A549 (cell line): ENCODE data around the gene ACVR2B.

ENCODE experiments used
- CHD4 ChIP-seq: fragments of 200-600 bp; sonication (generic); IDR thresholded peaks from 2 replicates; pipeline ENCODE4 v1.6.1; 2016; ENCODE audit warnings: antibody characterized with exemption, mild to moderate bottlenecking, borderline replicate concordance
- CTCF ChIP-seq: fragments of >200 bp; sonication (Bioruptor Twin); formaldehyde crosslinking; IDR thresholded peaks from 3 replicates; pipeline ENCODE4 v1.5.1; 2016
- EP300 ChIP-seq, 2 experiments: fragments of >200 bp; sonication (Bioruptor Twin); formaldehyde crosslinking; IDR thresholded peaks; 2 replicates in 1 of 2; 3 replicates in 1 of 2; pipeline ENCODE4 v1.6.1; 2016 to 2017
- NFE2L2 ChIP-seq: fragments of 150-350 bp; conservative IDR thresholded peaks from 2 replicates; pipeline ENCODE4 v1.6.1; 2014; ENCODE audit warnings: low read length
- RFX5 ChIP-seq: fragments of 450-650 bp; IDR thresholded peaks from 2 replicates; pipeline ENCODE4 v1.7.1; 2014; ENCODE audit warnings: antibody characterized with exemption, mild to moderate bottlenecking, moderate library complexity
- USF2 ChIP-seq: fragments of 450-650 bp; IDR thresholded peaks from 2 replicates; pipeline ENCODE4 v1.6.1; 2014; ENCODE audit warnings: antibody characterized with exemption
- ZNF302 ChIP-seq: fragments of 250-450 bp; sonication (Bioruptor Pico); IDR thresholded peaks from 2 replicates; pipeline ENCODE4 v1.9.0; 2021; ENCODE audit warnings: inconsistent platforms, mild to moderate bottlenecking, moderate library complexity
- TF ChIP-seq, protein P1 (sequence below): fragments of 200-600 bp; sonication (generic); IDR thresholded peaks from 2 replicates; pipeline ENCODE4 v1.6.1; 2016; ENCODE audit warnings: antibody characterized with exemption, mild to moderate bottlenecking, moderate library complexity

DNA sequence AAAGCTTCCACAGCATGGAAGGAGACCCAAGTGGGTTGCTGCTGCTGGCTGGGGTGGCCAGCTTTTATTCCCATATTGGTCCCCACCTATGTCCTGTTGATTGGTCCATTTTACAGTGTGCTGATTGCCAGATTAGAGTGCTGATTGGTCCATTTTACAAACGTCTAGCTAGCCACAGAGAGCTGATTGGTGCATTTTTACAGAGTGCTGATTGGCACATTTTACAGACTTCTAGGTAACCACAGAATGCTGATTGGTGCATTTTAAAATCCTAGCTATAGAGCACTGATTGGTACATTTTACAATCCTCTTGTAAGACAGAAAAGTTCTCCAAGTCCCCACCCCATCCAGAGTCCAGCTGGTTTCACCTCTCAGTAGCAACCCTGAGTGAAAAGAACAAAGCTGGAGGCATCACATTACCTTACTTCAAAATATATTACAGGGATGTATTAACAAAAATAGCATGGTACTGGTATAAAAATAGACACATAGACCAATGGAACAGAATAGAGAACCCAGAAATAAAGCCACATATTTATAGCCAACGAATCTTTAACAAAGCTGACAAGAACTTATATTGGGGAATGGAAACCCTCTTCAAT is 7.5 kb upstream of the ACVR2B start:
- TF ChIP-seq ZNF302 (CRISPR knock-in tag) (no peak), USF2 (no peak), CTCF (no peak), EP300 (IDR thresholded peaks at IDR 0.05) (no peak), RFX5 (no peak), CHD4 (no peak), NFE2L2 (no peak)
- TF ChIP-seq, protein P1, sequence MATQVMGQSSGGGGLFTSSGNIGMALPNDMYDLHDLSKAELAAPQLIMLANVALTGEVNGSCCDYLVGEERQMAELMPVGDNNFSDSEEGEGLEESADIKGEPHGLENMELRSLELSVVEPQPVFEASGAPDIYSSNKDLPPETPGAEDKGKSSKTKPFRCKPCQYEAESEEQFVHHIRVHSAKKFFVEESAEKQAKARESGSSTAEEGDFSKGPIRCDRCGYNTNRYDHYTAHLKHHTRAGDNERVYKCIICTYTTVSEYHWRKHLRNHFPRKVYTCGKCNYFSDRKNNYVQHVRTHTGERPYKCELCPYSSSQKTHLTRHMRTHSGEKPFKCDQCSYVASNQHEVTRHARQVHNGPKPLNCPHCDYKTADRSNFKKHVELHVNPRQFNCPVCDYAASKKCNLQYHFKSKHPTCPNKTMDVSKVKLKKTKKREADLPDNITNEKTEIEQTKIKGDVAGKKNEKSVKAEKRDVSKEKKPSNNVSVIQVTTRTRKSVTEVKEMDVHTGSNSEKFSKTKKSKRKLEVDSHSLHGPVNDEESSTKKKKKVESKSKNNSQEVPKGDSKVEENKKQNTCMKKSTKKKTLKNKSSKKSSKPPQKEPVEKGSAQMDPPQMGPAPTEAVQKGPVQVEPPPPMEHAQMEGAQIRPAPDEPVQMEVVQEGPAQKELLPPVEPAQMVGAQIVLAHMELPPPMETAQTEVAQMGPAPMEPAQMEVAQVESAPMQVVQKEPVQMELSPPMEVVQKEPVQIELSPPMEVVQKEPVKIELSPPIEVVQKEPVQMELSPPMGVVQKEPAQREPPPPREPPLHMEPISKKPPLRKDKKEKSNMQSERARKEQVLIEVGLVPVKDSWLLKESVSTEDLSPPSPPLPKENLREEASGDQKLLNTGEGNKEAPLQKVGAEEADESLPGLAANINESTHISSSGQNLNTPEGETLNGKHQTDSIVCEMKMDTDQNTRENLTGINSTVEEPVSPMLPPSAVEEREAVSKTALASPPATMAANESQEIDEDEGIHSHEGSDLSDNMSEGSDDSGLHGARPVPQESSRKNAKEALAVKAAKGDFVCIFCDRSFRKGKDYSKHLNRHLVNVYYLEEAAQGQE: no peak
